Measurements from ENCODE around the gene LLGL2.
"Not testable (repeated sequence)": the region's sequence is repeated elsewhere in the genome, so short reads cannot be mapped to it uniquely, and the experiment has no call there.

The LLGL2 gene

GRCh38 chr17:75516619-75517296, 8.7 kb upstream of the LLGL2 start:
- no peaks in the 10 kb centered on the region for H3K27me3 ChIP-seq (ENCODE audit: low read depth, low read length)
- H3K9me3 ChIP-seq (ENCODE audit: control insufficient read depth in 1 of 2, low read length in 2 of 2) = no peaks in the 10 kb centered on the region
- H3K4me1 ChIP-seq (ENCODE audit: control insufficient read depth in 1 of 2, insufficient read depth in 2 of 2, low read length in 2 of 2) = peaks cover 10 to 40% of the 10 kb centered on the region in 2 donors
- H3K27ac ChIP-seq (ENCODE audit: low read length) = no peak overlapping the region
- peaks cover under 1 to 8% of the 10 kb centered on the region in 2 donors for H3K36me3 ChIP-seq (ENCODE audit: control insufficient read depth in 1 of 2, insufficient read depth in 2 of 2, low read length in 2 of 2)
- H3K4me3 ChIP-seq (ENCODE audit: low read depth in 1 of 2, low read length in 2 of 2) = peak overlapping the region; percentile 50 to 83

- H3K4me3 ChIP-seq (ENCODE audit: low read depth in 1 of 2, low read length in 2 of 2) = peak overlapping the region; percentile 50 to 83
- H3K36me3 ChIP-seq (ENCODE audit: control insufficient read depth in 1 of 2, insufficient read depth in 2 of 2, low read length in 2 of 2) = peaks cover 0 to 12% of the 10 kb centered on the region in 2 donors
- no peaks in the 10 kb centered on the region for H3K9me3 ChIP-seq (ENCODE audit: control insufficient read depth in 1 of 2, low read length in 2 of 2)
- peaks cover 10 to 34% of the 10 kb centered on the region in 2 donors for H3K4me1 ChIP-seq (ENCODE audit: control insufficient read depth in 1 of 2, insufficient read depth in 2 of 2, low read length in 2 of 2)
- H3K27me3 ChIP-seq (ENCODE audit: low read depth, low read length) = no peaks in the 10 kb centered on the region
- H3K27ac ChIP-seq (ENCODE audit: low read length) = no peak overlapping the region
These were observed 8.1 kb upstream of the LLGL2 start for GRCh38 chr17:75517297-75517865.

GRCh38 chr17:75518201-75518600, 7.3 kb upstream of the LLGL2 start:
- H3K27ac ChIP-seq (ENCODE audit: low read length) = no peak overlapping the region

GRCh38 chr17:75518983-75519537, 6.4 kb upstream of the LLGL2 start:
- Histone ChIP-seq H3K27me3 (ENCODE audit: low read depth, low read length) (no peaks in the 10 kb centered on the region), H3K27ac (ENCODE audit: low read length) (no peak overlapping the region), H3K9me3 (ENCODE audit: control insufficient read depth in 1 of 2, low read length in 2 of 2) (no peaks in the 10 kb centered on the region), H3K36me3 (ENCODE audit: control insufficient read depth in 1 of 2, insufficient read depth in 2 of 2, low read length in 2 of 2) (peaks cover 0 to 13% of the 10 kb centered on the region in 2 donors), H3K4me1 (ENCODE audit: control insufficient read depth in 1 of 2, insufficient read depth in 2 of 2, low read length in 2 of 2) (peaks cover 10 to 17% of the 10 kb centered on the region in 2 donors), H3K4me3 (ENCODE audit: low read depth in 1 of 2, low read length in 2 of 2) (no peak overlapping the region)

More at GRCh38 chr17:75518201-75518600, 7.3 kb upstream of the LLGL2 start:
- Histone ChIP-seq H3K36me3 (ENCODE audit: control insufficient read depth in 1 of 2, insufficient read depth in 2 of 2, low read length in 2 of 2) (peaks cover 0 to 13% of the 10 kb centered on the region in 2 donors), H3K27me3 (ENCODE audit: low read depth, low read length) (no peaks in the 10 kb centered on the region), H3K4me3 (ENCODE audit: low read depth in 1 of 2, low read length in 2 of 2) (no peak overlapping the region), H3K9me3 (ENCODE audit: control insufficient read depth in 1 of 2, low read length in 2 of 2) (no peaks in the 10 kb centered on the region), H3K4me1 (ENCODE audit: control insufficient read depth in 1 of 2, insufficient read depth in 2 of 2, low read length in 2 of 2) (peaks cover 10 to 26% of the 10 kb centered on the region in 2 donors)

GRCh38 chr17:75520413-75520812, 5.1 kb upstream of the LLGL2 start:
- not testable (repeated sequence) for H3K4me3 ChIP-seq (ENCODE audit: low read depth in 1 of 2, low read length in 2 of 2); H3K9me3 ChIP-seq (ENCODE audit: control insufficient read depth in 1 of 2, low read length in 2 of 2); H3K27me3 ChIP-seq (ENCODE audit: low read depth, low read length); H3K27ac ChIP-seq (ENCODE audit: low read length)
- H3K4me1 ChIP-seq (ENCODE audit: control insufficient read depth in 1 of 2, insufficient read depth in 2 of 2, low read length in 2 of 2) = peaks cover 10 to 19% of the 10 kb centered on the region in 2 donors
- peaks cover 0 to 13% of the 10 kb centered on the region in 2 donors for H3K36me3 ChIP-seq (ENCODE audit: control insufficient read depth in 1 of 2, insufficient read depth in 2 of 2, low read length in 2 of 2)

- H3K36me3 ChIP-seq (ENCODE audit: control insufficient read depth in 1 of 2, insufficient read depth in 2 of 2, low read length in 2 of 2) = peaks cover 0 to 13% of the 10 kb centered on the region in 2 donors
- H3K27me3 ChIP-seq (ENCODE audit: low read depth, low read length) = no peaks in the 10 kb centered on the region
- H3K9me3 ChIP-seq (ENCODE audit: control insufficient read depth in 1 of 2, low read length in 2 of 2) = no peaks in the 10 kb centered on the region
- H3K4me3 ChIP-seq (ENCODE audit: low read depth in 1 of 2, low read length in 2 of 2) = no peak overlapping the region
- peaks cover 11 to 26% of the 10 kb centered on the region in 2 donors for H3K4me1 ChIP-seq (ENCODE audit: control insufficient read depth in 1 of 2, insufficient read depth in 2 of 2, low read length in 2 of 2)
- H3K27ac ChIP-seq (ENCODE audit: low read length) = no peak overlapping the region
These were observed 4.2 kb upstream of the LLGL2 start for GRCh38 chr17:75521290-75521689.

GRCh38 chr17:75521951-75522727, 3.4 kb upstream of the LLGL2 start:
- no peak overlapping the region for H3K27ac ChIP-seq (ENCODE audit: low read length)
- H3K4me3 ChIP-seq (ENCODE audit: low read depth in 1 of 2, low read length in 2 of 2) = no peak overlapping the region
- H3K9me3 ChIP-seq (ENCODE audit: control insufficient read depth in 1 of 2, low read length in 2 of 2) = no peaks in the 10 kb centered on the region
- peaks cover 0 to 13% of the 10 kb centered on the region in 2 donors for H3K36me3 ChIP-seq (ENCODE audit: control insufficient read depth in 1 of 2, insufficient read depth in 2 of 2, low read length in 2 of 2)
- H3K27me3 ChIP-seq (ENCODE audit: low read depth, low read length) = no peaks in the 10 kb centered on the region
- peaks cover 12 to 27% of the 10 kb centered on the region in 2 donors for H3K4me1 ChIP-seq (ENCODE audit: control insufficient read depth in 1 of 2, insufficient read depth in 2 of 2, low read length in 2 of 2)

- H3K27ac ChIP-seq (ENCODE audit: low read length) = no peak overlapping the region
- no peak overlapping the region for H3K4me3 ChIP-seq (ENCODE audit: low read depth in 1 of 2, low read length in 2 of 2)
- H3K9me3 ChIP-seq (ENCODE audit: control insufficient read depth in 1 of 2, low read length in 2 of 2) = no peaks in the 10 kb centered on the region
- H3K36me3 ChIP-seq (ENCODE audit: control insufficient read depth in 1 of 2, insufficient read depth in 2 of 2, low read length in 2 of 2) = peaks cover 0 to 13% of the 10 kb centered on the region in 2 donors
- peaks cover 3 to 19% of the 10 kb centered on the region in 2 donors for H3K4me1 ChIP-seq (ENCODE audit: control insufficient read depth in 1 of 2, insufficient read depth in 2 of 2, low read length in 2 of 2)
- no peaks in the 10 kb centered on the region for H3K27me3 ChIP-seq (ENCODE audit: low read depth, low read length)
These were observed 1.9 kb upstream of the LLGL2 start for GRCh38 chr17:75523647-75524046.

- H3K4me3 ChIP-seq (ENCODE audit: low read depth in 1 of 2, low read length in 2 of 2) = peak overlapping the region in 1 of 2 donors; percentile 80
- no peaks in the 10 kb centered on the region for H3K9me3 ChIP-seq (ENCODE audit: control insufficient read depth in 1 of 2, low read length in 2 of 2)
- no peaks in the 10 kb centered on the region for H3K27me3 ChIP-seq (ENCODE audit: low read depth, low read length)
- H3K36me3 ChIP-seq (ENCODE audit: control insufficient read depth in 1 of 2, insufficient read depth in 2 of 2, low read length in 2 of 2) = peaks cover 0 to 13% of the 10 kb centered on the region in 2 donors
- H3K4me1 ChIP-seq (ENCODE audit: control insufficient read depth in 1 of 2, insufficient read depth in 2 of 2, low read length in 2 of 2) = peaks cover 3 to 19% of the 10 kb centered on the region in 2 donors
- no peak overlapping the region for H3K27ac ChIP-seq (ENCODE audit: low read length)
These were observed 1.1 kb upstream of the LLGL2 start for GRCh38 chr17:75524269-75524969.

GRCh38 chr17:75525806-75526554, 483 bp downstream of the LLGL2 start:
- peak overlapping the region; percentile 77 for H3K27ac ChIP-seq (ENCODE audit: low read length)
- H3K36me3 ChIP-seq (ENCODE audit: control insufficient read depth in 1 of 2, insufficient read depth in 2 of 2, low read length in 2 of 2) = peaks cover 0 to 13% of the 10 kb centered on the region in 2 donors
- peaks cover 3 to 19% of the 10 kb centered on the region in 2 donors for H3K4me1 ChIP-seq (ENCODE audit: control insufficient read depth in 1 of 2, insufficient read depth in 2 of 2, low read length in 2 of 2)
- no peaks in the 10 kb centered on the region for H3K9me3 ChIP-seq (ENCODE audit: control insufficient read depth in 1 of 2, low read length in 2 of 2)
- H3K27me3 ChIP-seq (ENCODE audit: low read depth, low read length) = no peaks in the 10 kb centered on the region
- H3K4me3 ChIP-seq (ENCODE audit: low read depth in 1 of 2, low read length in 2 of 2) = peak overlapping the region; percentile 53 to 67
